HEK293 (cell line): ENCODE measurements around the gene RBBP8.

Source experiments
- AEBP2 ChIP-seq: fragments of 450-650 bp; formaldehyde crosslinking; IDR thresholded peaks from 2 replicates; pipeline ENCODE4 v1.5.1; 2016; ENCODE audit warnings: missing biosample characterization, missing genetic modification characterization, borderline replicate concordance
- BCL11A ChIP-seq: fragments of 450-650 bp; formaldehyde crosslinking; IDR thresholded peaks from 2 replicates; pipeline ENCODE4 v1.5.1; 2016; ENCODE audit warnings: low read depth, missing biosample characterization, missing genetic modification characterization
- CTCF ChIP-seq: fragments of 450-650 bp; formaldehyde crosslinking; IDR thresholded peaks from 2 replicates; pipeline ENCODE4 v1.5.1; 2016; ENCODE audit warnings: missing biosample characterization, missing genetic modification characterization
- FEZF1 ChIP-seq: fragments of 450-650 bp; formaldehyde crosslinking; IDR thresholded peaks from 2 replicates; pipeline ENCODE4 v1.5.1; 2016; ENCODE audit warnings: missing biosample characterization, missing genetic modification characterization
- INSM2 ChIP-seq: fragments of 450-650 bp; formaldehyde crosslinking; IDR thresholded peaks from 2 replicates; pipeline ENCODE4 v1.5.1; 2016; ENCODE audit warnings: missing biosample characterization, missing genetic modification characterization
- KLF8 ChIP-seq: fragments of 450-650 bp; formaldehyde crosslinking; IDR thresholded peaks from 2 replicates; pipeline ENCODE4 v1.5.1; 2016; ENCODE audit warnings: missing biosample characterization, missing genetic modification characterization
- KLF9 ChIP-seq: fragments of 450-650 bp; formaldehyde crosslinking; IDR thresholded peaks from 2 replicates; pipeline ENCODE4 v1.5.1; 2016; ENCODE audit warnings: missing biosample characterization, missing genetic modification characterization, low read depth
- MZF1 ChIP-seq: fragments of 450-650 bp; formaldehyde crosslinking; IDR thresholded peaks from 2 replicates; pipeline ENCODE4 v1.5.1; 2017; ENCODE audit warnings: missing biosample characterization, missing genetic modification characterization, borderline replicate concordance
- OSR2 ChIP-seq: fragments of 450-650 bp; formaldehyde crosslinking; IDR thresholded peaks from 2 replicates; pipeline ENCODE4 v1.5.1; 2016; ENCODE audit warnings: missing biosample characterization, missing genetic modification characterization
- REPIN1 ChIP-seq: fragments of 450-650 bp; formaldehyde crosslinking; IDR thresholded peaks from 2 replicates; pipeline ENCODE4 v1.5.1; 2017; ENCODE audit warnings: missing biosample characterization, missing genetic modification characterization, low read depth
- TRIM28 ChIP-seq: IDR thresholded peaks from 2 replicates; pipeline ENCODE4 v1.6.1; 2011; ENCODE audit warnings: low read length, control low read depth, borderline replicate concordance
- YY1 ChIP-seq: fragments of 450-650 bp; formaldehyde crosslinking; IDR thresholded peaks from 2 replicates; pipeline ENCODE4 v1.5.1; 2018; ENCODE audit warnings: missing biosample characterization, missing genetic modification characterization
- ZBTB20 ChIP-seq: fragments of 450-650 bp; formaldehyde crosslinking; IDR thresholded peaks from 2 replicates; pipeline ENCODE4 v1.5.1; 2016; ENCODE audit warnings: missing biosample characterization, missing genetic modification characterization
- ZBTB6 ChIP-seq: fragments of 450-650 bp; formaldehyde crosslinking; IDR thresholded peaks from 2 replicates; pipeline ENCODE4 v1.5.1; 2017; ENCODE audit warnings: missing biosample characterization, missing genetic modification characterization
- ZNF114 ChIP-seq: fragments of 450-650 bp; formaldehyde crosslinking; IDR thresholded peaks from 2 replicates; pipeline ENCODE4 v1.5.0; 2017; ENCODE audit warnings: missing biosample characterization, missing genetic modification characterization
- ZNF140 ChIP-seq: fragments of 450-650 bp; formaldehyde crosslinking; IDR thresholded peaks from 2 replicates; pipeline ENCODE4 v1.5.1; 2016; ENCODE audit warnings: missing biosample characterization, missing genetic modification characterization
- ZNF155 ChIP-seq: fragments of 450-650 bp; formaldehyde crosslinking; IDR thresholded peaks from 2 replicates; pipeline ENCODE4 v1.5.1; 2016; ENCODE audit warnings: missing biosample characterization, missing genetic modification characterization
- ZNF211 ChIP-seq: fragments of 450-650 bp; formaldehyde crosslinking; IDR thresholded peaks from 2 replicates; pipeline ENCODE4 v1.5.1; 2016; ENCODE audit warnings: low read depth, missing biosample characterization, missing genetic modification characterization
- ZNF341 ChIP-seq: fragments of 450-650 bp; formaldehyde crosslinking; IDR thresholded peaks from 2 replicates; pipeline ENCODE4; 2016; ENCODE audit warnings: low read depth, missing biosample characterization, missing genetic modification characterization
- ZNF510 ChIP-seq: fragments of 450-650 bp; formaldehyde crosslinking; IDR thresholded peaks from 2 replicates; pipeline ENCODE4 v1.5.1; 2018; ENCODE audit warnings: mild to moderate bottlenecking, missing genetic modification characterization, missing biosample characterization; ENCODE audit not compliant: insufficient replicate concordance
- ZNF558 ChIP-seq: fragments of 450-650 bp; formaldehyde crosslinking; IDR thresholded peaks from 2 replicates; pipeline ENCODE4 v1.5.1; 2016; ENCODE audit warnings: missing biosample characterization, missing genetic modification characterization
- ZNF596 ChIP-seq: fragments of 450-650 bp; IDR thresholded peaks from 2 replicates; pipeline ENCODE4 v1.5.0; 2018; ENCODE audit warnings: missing biosample characterization, mild to moderate bottlenecking, missing genetic modification characterization, moderate library complexity
- ZNF626 ChIP-seq: fragments of 450-650 bp; sonication (Bioruptor Pico); formaldehyde crosslinking; IDR thresholded peaks from 2 replicates; pipeline ENCODE4 v1.5.1; 2018; ENCODE audit warnings: missing biosample characterization, missing genetic modification characterization, inconsistent platforms
- ZNF654 ChIP-seq: fragments of 450-650 bp; formaldehyde crosslinking; IDR thresholded peaks from 2 replicates; pipeline ENCODE4 v1.5.1; 2016; ENCODE audit warnings: low read depth, missing biosample characterization, missing genetic modification characterization
- ZNF660 ChIP-seq: fragments of 450-650 bp; IDR thresholded peaks from 2 replicates; pipeline ENCODE4 v1.5.1; 2018; ENCODE audit warnings: missing biosample characterization, mild to moderate bottlenecking, missing genetic modification characterization
- ZNF677 ChIP-seq: fragments of 450-650 bp; IDR thresholded peaks from 2 replicates; pipeline ENCODE4 v1.5.0; 2018; ENCODE audit warnings: missing biosample characterization, mild to moderate bottlenecking, missing genetic modification characterization, moderate library complexity
- ZNF701 ChIP-seq: fragments of 450-650 bp; formaldehyde crosslinking; IDR thresholded peaks from 2 replicates; pipeline ENCODE4 v1.5.1; 2016; ENCODE audit warnings: missing biosample characterization, missing genetic modification characterization
- ZNF704 ChIP-seq: fragments of 450-650 bp; formaldehyde crosslinking; IDR thresholded peaks from 2 replicates; pipeline ENCODE4 v1.5.1; 2016; ENCODE audit warnings: missing biosample characterization, missing genetic modification characterization
- ZNF76 ChIP-seq: fragments of 450-650 bp; formaldehyde crosslinking; IDR thresholded peaks from 2 replicates; pipeline ENCODE4; 2016; ENCODE audit warnings: low read depth, missing biosample characterization, missing genetic modification characterization, borderline replicate concordance
- ZNF785 ChIP-seq: fragments of 450-650 bp; formaldehyde crosslinking; IDR thresholded peaks from 2 replicates; pipeline ENCODE4 v1.5.1; 2016; ENCODE audit warnings: missing biosample characterization, missing genetic modification characterization
- ZNF837 ChIP-seq: fragments of 450-650 bp; formaldehyde crosslinking; IDR thresholded peaks from 2 replicates; pipeline ENCODE4 v1.5.1; 2016; ENCODE audit warnings: missing biosample characterization, missing genetic modification characterization

RBBP8 gene

GRCh38 chr18:22933206-22933965 is at the start of gene RBBP8 (continued):
- no peak for TF ChIP-seq ZNF837 (tag by site-specific recombination)
- TF ChIP-seq ZNF626: no peak
- no peak for TF ChIP-seq ZNF510 (tag by site-specific recombination)
- TF ChIP-seq OSR2 (tag by site-specific recombination): no peak
- TF ChIP-seq ZNF704 (tag by site-specific recombination): no peak
- TF ChIP-seq ZNF211 (tag by site-specific recombination): no peak
- TF ChIP-seq ZNF140 (tag by site-specific recombination): no peak
- no peak for TF ChIP-seq ZNF341
- 0 out of 2 replicates have a peak, but pooled peaks have one; percentile 46 for TF ChIP-seq TRIM28
- no peak for TF ChIP-seq ZNF558 (tag by site-specific recombination)
- TF ChIP-seq BCL11A (tag by site-specific recombination): 0 out of 2 replicates have a peak, but pooled peaks have one; percentile 33
- TF ChIP-seq ZNF660 (tag by site-specific recombination): peak; percentile 25; the same call in 1 of the 2 replicates
- no peak for TF ChIP-seq ZNF785
- no peak for TF ChIP-seq MZF1 (tag by site-specific recombination)
- TF ChIP-seq ZNF76 (tag by site-specific recombination): 0 out of 2 replicates have a peak, but pooled peaks have one; percentile 3
- no peak for TF ChIP-seq ZNF701 (tag by site-specific recombination)
- no peak for TF ChIP-seq AEBP2
- no peak for TF ChIP-seq ZBTB6 (tag by site-specific recombination)
- 0 out of 2 replicates have a peak, but pooled peaks have one; percentile 38 for TF ChIP-seq YY1 (tag by site-specific recombination)
- TF ChIP-seq KLF8 (tag by site-specific recombination): peak; percentile 58; the same call in 1 of the 2 replicates
- no peak for TF ChIP-seq REPIN1
- peak; percentile 89 for TF ChIP-seq KLF9
- TF ChIP-seq INSM2 (tag by site-specific recombination): no peak
- no peak for TF ChIP-seq ZNF677 (tag by site-specific recombination)
- TF ChIP-seq FEZF1: 0 out of 2 replicates have a peak, but pooled peaks have one; percentile 5
- TF ChIP-seq ZNF654 (tag by site-specific recombination): no peak
- TF ChIP-seq ZNF155 (tag by site-specific recombination): no peak
- TF ChIP-seq ZBTB20: peak; percentile 72; the same call in 1 of the 2 replicates
- TF ChIP-seq CTCF (tag by site-specific recombination): no peak
- no peak for TF ChIP-seq ZNF596 (tag by site-specific recombination)
- TF ChIP-seq ZNF114 (tag by site-specific recombination): no peak
